PC-3 (cell line): Measurements from ENCODE around the gene SCRN3. TPM values are rescaled to one million over a fixed set of nuclear protein-coding genes. Genes with fewer than 3 reads are reported as not detected.

Source experiments
- ATAC-seq: fragments of 200-7000 bp; cut with Tn5 transposase; 2 replicates; pipeline ENCODE4 v1.9.1; 2020; ENCODE audit warnings: mild to moderate bottlenecking, moderate library complexity
- BruUV-seq: library from RNA; stranded (reverse); fragments of 400-500 nt; replicated peaks from 2 replicates; lab custom pipeline; 2021; lab: Mats Ljungman, UMichigan
- CTCF ChIA-PET: fragments of 300-600 bp; sonication (Branson Sonifier 250); formaldehyde crosslinking; loops from one replicate; lab custom pipeline; 2022; ENCODE audit warnings: antibody characterized with exemption; lab: Charles Lee
- POLR2A ChIA-PET: fragments of 300-600 bp; sonication (Branson Sonifier 250); formaldehyde crosslinking; loops from one replicate; lab custom pipeline; 2022; ENCODE audit warnings: antibody characterized with exemption; ENCODE audit not compliant: unreplicated experiment; lab: Charles Lee
- DNase-seq: peaks from one replicate; pipeline ENCODE4 v3.0.0-alpha.2; 2015
- H2AFZ ChIP-seq: fragments of 300-600 bp; sonication (generic); 2 replicates; pipeline ENCODE4 v1.6.0; 2016; ENCODE audit warnings: antibody characterized with exemption, low read length
- H3F3A ChIP-seq: fragments of 300-600 bp; sonication (generic); one replicate; pipeline ENCODE4 v1.6.0; 2017; ENCODE audit warnings: antibody characterized with exemption, low read length, control low read depth, mild to moderate bottlenecking; ENCODE audit not compliant: unreplicated experiment
- H3K27ac ChIP-seq: fragments of 300-600 bp; sonication (generic); 2 replicates; pipeline ENCODE4 v1.5.1; 2016; ENCODE audit warnings: mild to moderate bottlenecking, low read length
- H3K27me3 ChIP-seq: fragments of 300-600 bp; sonication (generic); 2 replicates; pipeline ENCODE4 v1.6.1; 2016; ENCODE audit warnings: low read length, mixed read lengths
- H3K36me3 ChIP-seq: fragments of 300-600 bp; sonication (generic); 2 replicates; pipeline ENCODE4 v1.6.1; 2016; ENCODE audit warnings: low read depth, mixed run types, low read length, mixed read lengths
- H3K4me1 ChIP-seq: fragments of 300-600 bp; sonication (generic); 2 replicates; pipeline ENCODE4 v1.5.1; 2016; ENCODE audit warnings: low read length; ENCODE audit not compliant: insufficient read depth
- H3K4me2 ChIP-seq: fragments of 300-600 bp; sonication (generic); 2 replicates; pipeline ENCODE4 v1.6.0; 2016; ENCODE audit warnings: low read length
- H3K4me3 ChIP-seq: fragments of 300-600 bp; sonication (generic); 2 replicates; pipeline ENCODE4 v1.5.1; 2016; ENCODE audit warnings: mild to moderate bottlenecking, low read length, mixed read lengths
- H3K79me2 ChIP-seq: fragments of 300-600 bp; sonication (generic); 2 replicates; pipeline ENCODE4 v1.6.1; 2017; ENCODE audit warnings: low read length, mixed read lengths
- H3K9ac ChIP-seq: fragments of 300-600 bp; sonication (generic); 2 replicates; pipeline ENCODE4 v1.6.0; 2016; ENCODE audit warnings: mild to moderate bottlenecking, low read length
- H3K9me2 ChIP-seq: fragments of 300-600 bp; sonication (generic); replicated peaks from 2 replicates; pipeline ENCODE4 v1.6.1; 2016; ENCODE audit warnings: mixed run types, low read length, mixed read lengths
- H3K9me3 ChIP-seq: fragments of 300-600 bp; sonication (generic); 2 replicates; pipeline ENCODE4 v1.6.1; 2016; ENCODE audit warnings: low read length, mixed read lengths
- H4K20me1 ChIP-seq: fragments of 300-600 bp; sonication (generic); 2 replicates; pipeline ENCODE4 v1.6.1; 2016; ENCODE audit warnings: low read length, mixed read lengths
- EZH2 ChIP-seq: fragments of 300-600 bp; sonication (generic); IDR thresholded peaks from one replicate; pipeline ENCODE4 v1.6.1; 2017; ENCODE audit warnings: antibody characterized with exemption, mild to moderate bottlenecking, low read length; ENCODE audit not compliant: unreplicated experiment
- EZH2phosphoT487 ChIP-seq: fragments of 300-600 bp; sonication (generic); IDR thresholded peaks from 2 replicates; pipeline ENCODE4 v1.6.1; 2018; ENCODE audit warnings: mild to moderate bottlenecking, antibody characterized with exemption, low read length, borderline replicate concordance
- intact Hi-C: fragments of 100-400 bp; cut with micrococcal nuclease; formaldehyde crosslinking; loops from 2 replicates; pipeline ENCODE4 v1.9.0; 2023
- total RNA-seq: library from RNA; depleted of rRNA; stranded (reverse); fragments of >200 nt; gene quantifications from 2 replicates; pipeline ENCODE4 v1.2.3, GENCODE V29; 2014; rRNA removed
- TF ChIP-seq, protein P1 (sequence below): fragments of 300-600 bp; sonication (generic); conservative IDR thresholded peaks from 2 replicates; pipeline ENCODE4 v1.5.1; 2017; ENCODE audit warnings: antibody characterized with exemption, low read depth, mild to moderate bottlenecking, low read length

The SCRN3 gene
- total RNA-seq, 1 experiment from 2014 or later, result 26.6 TPM

DNA sequence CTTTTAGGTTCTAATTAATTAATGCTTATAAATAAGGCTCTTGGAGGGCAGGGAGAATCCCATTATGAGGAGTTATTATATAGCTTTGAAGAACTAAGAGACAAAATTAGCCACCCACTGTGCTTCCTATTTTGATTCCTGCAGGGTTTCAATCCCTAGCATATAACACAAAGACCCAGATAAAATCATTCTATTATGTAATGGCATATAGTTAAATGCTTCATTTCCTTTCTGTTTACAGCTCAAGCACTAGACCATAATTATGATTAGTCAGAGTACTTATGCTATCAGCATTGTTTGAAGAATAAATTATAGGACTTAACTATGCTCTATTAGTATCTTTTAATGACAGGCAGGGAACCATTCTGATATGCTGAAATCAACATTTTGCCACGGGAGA is 82.2 kb downstream of the SCRN3 start:
- DNase-seq, result no peak
- CTCF ChIA-PET, result no interaction called here
- Histone ChIP-seq H3F3A (no peaks in the 10 kb centered on the region), H2AFZ (no peak overlapping the region), H3K36me3 (no peaks in the 10 kb centered on the region), H3K9ac (no peak overlapping the region), H3K4me2 (no peak overlapping the region), H4K20me1 (no peaks in the 10 kb centered on the region), H3K27ac (no peak overlapping the region), H3K9me3 (no peaks in the 10 kb centered on the region), H3K79me2 (no peaks in the 10 kb centered on the region), H3K4me1 (no peaks in the 10 kb centered on the region), H3K27me3 (no peaks in the 10 kb centered on the region), H3K4me3 (no peak overlapping the region), H3K9me2 (no peaks in the 10 kb centered on the region)
- intact Hi-C loops, result no loop called here
- POLR2A ChIA-PET, result interaction anchor here (0.5 kb wide), 1 partner anchor 1815 kb away, joined by 3 read pairs; no protein-coding TSS in a partner anchor
- BruUV-seq, result no TSS peak
- ATAC-seq, result no peak
- TF ChIP-seq, protein P1, sequence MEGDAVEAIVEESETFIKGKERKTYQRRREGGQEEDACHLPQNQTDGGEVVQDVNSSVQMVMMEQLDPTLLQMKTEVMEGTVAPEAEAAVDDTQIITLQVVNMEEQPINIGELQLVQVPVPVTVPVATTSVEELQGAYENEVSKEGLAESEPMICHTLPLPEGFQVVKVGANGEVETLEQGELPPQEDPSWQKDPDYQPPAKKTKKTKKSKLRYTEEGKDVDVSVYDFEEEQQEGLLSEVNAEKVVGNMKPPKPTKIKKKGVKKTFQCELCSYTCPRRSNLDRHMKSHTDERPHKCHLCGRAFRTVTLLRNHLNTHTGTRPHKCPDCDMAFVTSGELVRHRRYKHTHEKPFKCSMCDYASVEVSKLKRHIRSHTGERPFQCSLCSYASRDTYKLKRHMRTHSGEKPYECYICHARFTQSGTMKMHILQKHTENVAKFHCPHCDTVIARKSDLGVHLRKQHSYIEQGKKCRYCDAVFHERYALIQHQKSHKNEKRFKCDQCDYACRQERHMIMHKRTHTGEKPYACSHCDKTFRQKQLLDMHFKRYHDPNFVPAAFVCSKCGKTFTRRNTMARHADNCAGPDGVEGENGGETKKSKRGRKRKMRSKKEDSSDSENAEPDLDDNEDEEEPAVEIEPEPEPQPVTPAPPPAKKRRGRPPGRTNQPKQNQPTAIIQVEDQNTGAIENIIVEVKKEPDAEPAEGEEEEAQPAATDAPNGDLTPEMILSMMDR, result no peak
- no peak for TF ChIP-seq EZH2
- TF ChIP-seq EZH2phosphoT487, result no peak

Other genes starting within 250 kb of the SCRN3 start
- 154 and 182 TPM in 2 replicates for gene OLA1, start 147.2 kb upstream of the SCRN3 start, total RNA-seq
- gene SP9, start 60.8 kb upstream of the SCRN3 start, total RNA-seq, result not detected in 2 replicates
- gene GPR155, start 91.3 kb downstream of the SCRN3 start, total RNA-seq, result 0.69 and 1.3 TPM in 2 replicates
- gene WIPF1, start 202.1 kb downstream of the SCRN3 start, total RNA-seq, result 0.29 and 1.5 TPM in 2 replicates